Measurements from ENCODE around the gene LTF.

Gene LTF

GRCh38 chr3:46469680-46470357 is 5.1 kb upstream of the LTF start:
- in situ Hi-C loops (cut with MboI; ENCODE audit: low sequenced_read_pairs, unreplicated experiment) = no loop called here
- no peak for DNase-seq (ENCODE audit: low spot score)
- TF ChIP-seq CTCF (IDR thresholded peaks at IDR 0.05; ENCODE audit: borderline replicate concordance, control extremely low read depth, extremely low read depth, insufficient read depth, missing control alignments) = no peak

GRCh38 chr3:46468753-46469600 is 4.3 kb upstream of the LTF start:
- no peak for DNase-seq (ENCODE audit: low spot score)
- no peak for TF ChIP-seq CTCF (IDR thresholded peaks at IDR 0.05; ENCODE audit: borderline replicate concordance, control extremely low read depth, extremely low read depth, insufficient read depth, missing control alignments)
- in situ Hi-C loops (cut with MboI; ENCODE audit: low sequenced_read_pairs, unreplicated experiment) = no loop called here

- in situ Hi-C loops (cut with MboI; ENCODE audit: low sequenced_read_pairs, unreplicated experiment) = no loop called here
- no peak for DNase-seq (ENCODE audit: low spot score)
- TF ChIP-seq CTCF (IDR thresholded peaks at IDR 0.05; ENCODE audit: borderline replicate concordance, control extremely low read depth, extremely low read depth, insufficient read depth, missing control alignments) = no peak
These were observed 2.9 kb upstream of the LTF start for GRCh38 chr3:46467562-46467961.

DNA sequence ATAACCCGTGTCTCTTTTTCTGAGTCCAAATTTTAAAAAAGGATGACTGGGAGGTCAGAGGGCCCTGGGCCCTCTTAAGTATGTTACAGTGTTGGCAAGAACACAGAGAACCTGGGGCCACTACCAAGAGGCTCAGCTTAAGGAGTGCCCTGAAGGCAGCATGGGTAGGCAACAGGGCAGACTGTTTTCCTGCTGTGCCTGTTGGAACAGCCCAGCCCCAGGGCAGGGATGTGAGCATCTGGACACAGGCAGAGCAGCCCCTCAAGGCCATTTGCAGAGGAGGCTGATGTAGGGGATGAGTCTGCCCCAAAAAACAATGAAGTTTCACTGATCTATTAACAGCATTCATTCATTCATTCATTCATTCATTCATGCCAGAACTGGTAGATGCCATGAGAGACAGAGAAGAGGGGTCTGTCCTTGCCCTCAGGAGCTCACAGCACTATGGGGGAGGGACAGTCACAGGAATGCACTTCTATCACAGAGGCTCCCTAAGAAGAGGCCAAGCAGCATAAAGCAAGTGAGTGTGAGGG is 2.2 kb upstream of the LTF start:
- in situ Hi-C loops (cut with MboI; ENCODE audit: low sequenced_read_pairs, unreplicated experiment) = no loop called here
- TF ChIP-seq CTCF (IDR thresholded peaks at IDR 0.05; ENCODE audit: borderline replicate concordance, control extremely low read depth, extremely low read depth, insufficient read depth, missing control alignments) = no peak
- no peak for DNase-seq (ENCODE audit: low spot score)

DNA sequence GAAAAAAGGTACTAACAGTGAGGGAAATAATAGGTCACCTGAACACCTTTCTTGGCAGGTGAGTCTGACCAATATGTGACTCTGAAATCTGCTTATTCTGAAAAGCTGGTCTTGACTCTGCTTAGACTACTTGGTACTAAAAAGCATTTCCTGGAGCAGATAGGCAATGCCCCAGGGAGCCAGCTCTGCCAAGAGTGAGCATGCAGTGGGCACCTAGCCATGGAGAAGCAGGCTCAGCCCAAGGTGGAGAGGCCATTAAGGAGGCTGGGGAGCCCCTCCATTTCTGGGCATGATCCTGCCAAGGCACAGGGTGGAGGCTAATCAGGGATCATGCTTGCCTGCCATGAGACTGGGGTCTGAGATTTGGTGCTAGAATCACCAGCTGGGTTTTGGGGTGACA is 1.6 kb upstream of the LTF start:
- in situ Hi-C loops (cut with MboI; ENCODE audit: low sequenced_read_pairs, unreplicated experiment) = no loop called here
- no peak for DNase-seq (ENCODE audit: low spot score)
- TF ChIP-seq CTCF (IDR thresholded peaks at IDR 0.05; ENCODE audit: borderline replicate concordance, control extremely low read depth, extremely low read depth, insufficient read depth, missing control alignments) = no peak

- TF ChIP-seq CTCF (IDR thresholded peaks at IDR 0.05; ENCODE audit: borderline replicate concordance, control extremely low read depth, extremely low read depth, insufficient read depth, missing control alignments) = no peak
- in situ Hi-C loops (cut with MboI; ENCODE audit: low sequenced_read_pairs, unreplicated experiment) = no loop called here
- DNase-seq (ENCODE audit: low spot score) = no peak
These were observed 453 bp upstream of the LTF start for GRCh38 chr3:46465196-46465520.

Data from GM13976 (cell line).